ENCODE data around the gene PLEKHM3. TPM values are rescaled to one million over a fixed set of nuclear protein-coding genes. Genes with fewer than 3 reads are reported as not detected.

Gene PLEKHM3
- total and polyA plus RNA-seq, 2 of the 13 experiments (the other 11 are each of a cell fraction or from before 2014, with no cell fraction given) = 4.5 to 4.7 TPM

GRCh38 chr2:207812058-207812725, 213.1 kb downstream of the PLEKHM3 start (continued):
- TF ChIP-seq ZNF512B (CRISPR knock-in tag; IDR thresholded peaks at IDR 0.05; ENCODE audit: borderline replicate concordance) (peak; percentile 73; the same call in 1 of the 2 replicates), ZNF501 (CRISPR knock-in tag; IDR thresholded peaks at IDR 0.05) (peak; percentile 49; the same call in 1 of the 2 replicates), ZNF678 (CRISPR knock-in tag; IDR thresholded peaks at IDR 0.05) (no peak), TCF7L2 (IDR thresholded peaks at IDR 0.05; ENCODE audit: low read depth, low read length) (no peak), PHB2 (IDR thresholded peaks at IDR 0.05; ENCODE audit: partially characterized antibody) (no peak), ZNF280D (CRISPR knock-in tag; IDR thresholded peaks at IDR 0.05) (no peak), BCL6 (CRISPR knock-in tag; IDR thresholded peaks at IDR 0.05) (peak; percentile 69), ZNF407 (CRISPR knock-in tag; IDR thresholded peaks at IDR 0.05; ENCODE audit: not compliant biosample characterization) (no peak), SRSF4 (IDR thresholded peaks at IDR 0.05; ENCODE audit: low read depth, low read length, poor library complexity, severe bottlenecking) (no peak), FOXP1 (IDR thresholded peaks at IDR 0.05) (no peak), FOXP1 (CRISPR knock-in tag; IDR thresholded peaks at IDR 0.05) (peak; percentile 16; the same call in 1 of the 2 replicates), ERF (CRISPR knock-in tag; IDR thresholded peaks at IDR 0.05) (0 out of 2 replicates have a peak, but pooled peaks have one; percentile 10), ZNF75D (CRISPR knock-in tag; IDR thresholded peaks at IDR 0.05; ENCODE audit: borderline replicate concordance) (no peak), CBX2 (IDR thresholded peaks at IDR 0.05; ENCODE audit: low read depth, low read length) (no peak), CBX2 (CRISPR knock-in tag; IDR thresholded peaks at IDR 0.05; ENCODE audit: low read depth) (no peak), ZNF772 (CRISPR knock-in tag; IDR thresholded peaks at IDR 0.05) (no peak; the same call in 1 of the 2 replicates)

All from HepG2 (cell line).